Measurements from ENCODE around the gene ERICH4. TPM values are rescaled to one million over a fixed set of nuclear protein-coding genes. Genes with fewer than 3 reads are reported as not detected.
A peak's percentile ranks its signal among the peaks of the same experiment; 100 is the strongest.

Gene ERICH4
- total RNA-seq: not detected

DNA sequence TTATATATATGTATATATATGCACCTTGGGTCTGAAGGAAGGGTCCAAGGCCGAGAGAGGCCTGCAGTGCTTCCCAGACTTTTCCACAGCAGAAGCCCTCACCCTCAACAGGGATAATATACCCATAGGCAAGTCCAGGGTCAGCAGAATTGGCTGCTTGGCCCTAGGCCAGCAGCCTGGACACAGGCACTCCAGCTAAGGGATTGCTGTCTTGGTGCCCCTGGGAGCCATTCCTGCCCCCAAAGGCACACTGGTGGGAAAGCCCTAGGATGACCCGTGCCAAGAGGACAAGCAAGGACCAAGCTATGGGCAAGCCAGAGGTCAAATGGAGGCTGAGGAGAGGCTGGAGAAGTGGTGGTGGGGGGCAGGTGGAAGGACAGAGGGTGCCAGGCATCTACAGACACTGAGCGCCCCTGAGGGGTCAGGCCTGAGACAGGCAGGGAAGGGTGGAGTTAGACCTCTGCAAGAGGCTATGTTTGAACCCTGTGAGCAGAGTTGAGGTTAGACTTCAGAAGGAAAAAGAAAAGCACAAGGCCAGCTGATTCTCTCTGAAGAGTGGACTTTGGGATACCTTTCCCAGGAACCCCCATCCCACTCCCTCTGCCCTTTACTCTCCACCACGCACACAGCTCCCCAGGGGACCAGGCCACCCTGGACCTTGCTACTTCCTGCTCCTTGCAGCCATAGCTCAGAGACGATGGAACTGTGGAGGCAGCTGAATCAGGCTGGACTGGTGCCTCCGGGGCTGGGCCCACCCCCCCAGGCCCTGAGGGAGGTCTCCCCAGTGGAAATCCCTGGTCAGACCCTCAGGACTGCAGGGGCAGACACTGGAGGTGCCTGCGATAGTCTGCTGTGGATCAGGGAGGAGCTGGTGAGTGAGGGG, at the start of gene ERICH4:
Gene ERICH4 (plus strand): TSS at position 684 of the 883 bp plus-strand sequence. CDS start 14 bp downstream, at position 698.
- DNase-seq (ENCODE audit: low spot score) (no peak), ATAC-seq (ENCODE audit: insufficient number of reproducible peaks, low FRiP score, low read depth) (no peak)
- no peak for TF ChIP-seq CTCF (IDR thresholded peaks at IDR 0.05)
- Histone ChIP-seq H3K4me3 (no peak within 1 kb of the TSS), H3K9me3 (no peaks in the 10 kb centered on the region), H3K27ac (no peak within 1 kb of the TSS), H3K4me1 (ENCODE audit: control insufficient read depth in 1 of 2, low read depth in 2 of 2) (peaks cover 3 to 9% of the 10 kb centered on the region in 2 donors), H3K36me3 (no peaks in the 10 kb centered on the region), H3K27me3 (replicated peaks; ENCODE audit: insufficient read depth) (no peaks in the 10 kb centered on the region)

GRCh38 chr19:41395355-41395754, 47.6 kb upstream of the ERICH4 start:
- H3K27me3 ChIP-seq (replicated peaks; ENCODE audit: insufficient read depth): no peaks in the 10 kb centered on the region
- peaks cover 7% of the 10 kb centered on the region for H3K36me3 ChIP-seq
- no peak overlapping the region for H3K27ac ChIP-seq
- DNase-seq (ENCODE audit: low spot score) (no peak), ATAC-seq (ENCODE audit: insufficient number of reproducible peaks, low FRiP score, low read depth) (no peak)
- H3K9me3 ChIP-seq: no peaks in the 10 kb centered on the region
- H3K4me1 ChIP-seq (ENCODE audit: control insufficient read depth in 1 of 2, low read depth in 2 of 2): peaks cover 13 to 17% of the 10 kb centered on the region in 2 donors
- H3K4me3 ChIP-seq: no peak overlapping the region
- no peak for TF ChIP-seq CTCF (IDR thresholded peaks at IDR 0.05)

DNA sequence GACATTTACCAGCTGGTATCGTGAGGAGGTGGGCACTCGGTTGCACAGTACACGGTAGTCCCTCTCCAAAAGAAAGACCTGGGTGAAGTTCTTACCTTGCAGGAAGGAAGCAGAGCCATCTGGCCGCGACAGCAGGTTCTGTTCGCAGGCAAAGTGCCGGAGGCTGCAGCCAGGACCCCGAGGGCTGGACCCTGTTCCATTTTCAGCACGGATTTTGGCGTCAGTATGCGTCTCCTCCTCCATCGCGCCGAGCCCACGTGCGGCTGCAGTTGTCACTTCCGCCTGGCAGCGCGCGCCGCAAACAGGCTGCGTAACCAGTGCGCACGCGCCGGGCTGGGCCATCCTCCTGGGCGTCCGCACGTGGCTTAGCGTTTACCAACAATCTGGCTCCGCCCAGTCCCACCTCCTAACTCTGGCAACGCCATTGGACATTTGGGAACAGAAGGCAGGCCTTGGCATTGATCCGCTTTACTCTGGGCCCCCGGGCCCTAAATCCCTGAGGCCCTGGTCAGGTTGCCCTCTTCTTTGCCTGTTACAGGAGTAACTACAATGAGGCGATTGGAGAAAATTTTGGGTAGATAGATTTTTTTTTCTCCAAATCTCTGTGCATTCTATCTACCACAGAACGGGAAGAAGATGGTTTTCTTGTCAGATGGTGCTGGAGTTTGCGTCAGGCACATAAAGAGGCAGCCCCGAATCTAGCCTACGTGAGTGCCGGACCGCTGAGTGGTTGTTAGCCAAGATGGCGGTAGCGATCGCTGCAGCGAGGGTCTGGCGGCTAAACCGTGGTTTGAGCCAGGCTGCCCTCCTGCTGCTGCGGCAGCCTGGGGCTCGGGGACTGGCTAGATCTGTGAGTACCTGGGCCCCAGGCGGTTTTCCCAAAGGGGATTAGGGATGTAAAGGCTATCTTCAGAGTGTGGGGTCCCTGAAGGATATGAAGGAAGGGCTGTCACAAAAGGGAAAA, 45.6 kb upstream of the ERICH4 start, which contains the start of the genes BCKDHA and EXOSC5:
Gene BCKDHA (plus strand): TSS at position 733 of the 964 bp plus-strand sequence. CDS start 10 bp downstream, at position 743.
Gene EXOSC5 (minus strand): TSS at position 274 of the 964 bp plus-strand sequence. CDS start 31 bp downstream, at position 243.
- TF ChIP-seq CTCF (IDR thresholded peaks at IDR 0.05): no peak
- no peaks in the 10 kb centered on the region for H3K9me3 ChIP-seq
- DNase-seq (ENCODE audit: low spot score): peak; percentile 98
- peaks cover 13 to 17% of the 10 kb centered on the region in 2 donors for H3K4me1 ChIP-seq (ENCODE audit: control insufficient read depth in 1 of 2, low read depth in 2 of 2)
- no peaks in the 10 kb centered on the region for H3K27me3 ChIP-seq (replicated peaks; ENCODE audit: insufficient read depth)
- peak; percentile 99 for ATAC-seq (ENCODE audit: insufficient number of reproducible peaks, low FRiP score, low read depth)
- peak within 1 kb of the TSS; percentile 95 for H3K4me3 ChIP-seq
- H3K27ac ChIP-seq: peak within 1 kb of the TSS; percentile 83 to 92
- no peaks in the 10 kb centered on the region for H3K36me3 ChIP-seq

DNA sequence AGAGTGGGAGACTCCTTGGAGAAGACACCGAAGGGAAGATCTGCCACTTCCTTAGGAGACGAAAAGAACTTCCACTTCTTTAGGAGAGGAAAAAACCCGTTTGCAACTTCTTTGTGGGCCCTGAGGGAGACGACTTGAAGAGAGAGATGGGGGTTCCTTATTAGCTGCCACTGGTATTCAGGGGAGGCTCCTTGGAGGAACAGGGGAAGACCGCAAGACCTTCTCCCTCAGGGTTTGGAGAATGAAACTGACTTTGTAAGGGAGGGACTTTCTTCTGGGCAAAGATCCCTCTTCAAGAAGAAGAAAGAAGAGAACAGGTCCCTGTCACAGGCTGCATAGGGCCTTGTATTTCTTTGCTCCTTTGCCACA, 44.9 kb upstream of the ERICH4 start:
- Histone ChIP-seq H3K27ac (peak overlapping the region; percentile 83 to 92), H3K4me1 (ENCODE audit: control insufficient read depth in 1 of 2, low read depth in 2 of 2) (peaks cover 13 to 17% of the 10 kb centered on the region in 2 donors), H3K9me3 (no peaks in the 10 kb centered on the region), H3K36me3 (no peaks in the 10 kb centered on the region), H3K27me3 (replicated peaks; ENCODE audit: insufficient read depth) (no peaks in the 10 kb centered on the region), H3K4me3 (peak overlapping the region; percentile 95)
- no peak for ATAC-seq (ENCODE audit: insufficient number of reproducible peaks, low FRiP score, low read depth)
- TF ChIP-seq CTCF (IDR thresholded peaks at IDR 0.05): no peak
- DNase-seq (ENCODE audit: low spot score): no peak
